ENCODE measurements around the gene PIGH.

DNA sequence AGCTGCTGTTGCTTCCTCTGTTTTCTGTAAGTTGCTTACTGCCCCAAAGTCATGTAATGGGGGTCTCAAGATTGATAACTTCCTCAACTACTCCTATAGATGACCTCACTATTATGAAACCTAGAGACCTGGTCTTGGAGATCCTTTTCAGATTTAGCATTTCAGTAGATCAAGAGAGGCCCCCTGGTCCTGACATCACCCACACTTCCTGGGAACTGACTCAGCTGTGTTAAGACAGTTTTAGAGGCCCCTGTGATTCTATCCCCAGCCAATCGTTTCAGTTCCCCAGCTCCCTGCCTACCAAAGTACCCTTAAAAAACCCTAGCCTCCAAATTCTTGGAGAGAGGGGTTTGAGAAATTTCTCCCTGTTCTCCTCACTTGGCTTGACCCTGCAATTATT, 10.4 kb upstream of the PIGH start:
- TF ChIP-seq, protein P1, sequence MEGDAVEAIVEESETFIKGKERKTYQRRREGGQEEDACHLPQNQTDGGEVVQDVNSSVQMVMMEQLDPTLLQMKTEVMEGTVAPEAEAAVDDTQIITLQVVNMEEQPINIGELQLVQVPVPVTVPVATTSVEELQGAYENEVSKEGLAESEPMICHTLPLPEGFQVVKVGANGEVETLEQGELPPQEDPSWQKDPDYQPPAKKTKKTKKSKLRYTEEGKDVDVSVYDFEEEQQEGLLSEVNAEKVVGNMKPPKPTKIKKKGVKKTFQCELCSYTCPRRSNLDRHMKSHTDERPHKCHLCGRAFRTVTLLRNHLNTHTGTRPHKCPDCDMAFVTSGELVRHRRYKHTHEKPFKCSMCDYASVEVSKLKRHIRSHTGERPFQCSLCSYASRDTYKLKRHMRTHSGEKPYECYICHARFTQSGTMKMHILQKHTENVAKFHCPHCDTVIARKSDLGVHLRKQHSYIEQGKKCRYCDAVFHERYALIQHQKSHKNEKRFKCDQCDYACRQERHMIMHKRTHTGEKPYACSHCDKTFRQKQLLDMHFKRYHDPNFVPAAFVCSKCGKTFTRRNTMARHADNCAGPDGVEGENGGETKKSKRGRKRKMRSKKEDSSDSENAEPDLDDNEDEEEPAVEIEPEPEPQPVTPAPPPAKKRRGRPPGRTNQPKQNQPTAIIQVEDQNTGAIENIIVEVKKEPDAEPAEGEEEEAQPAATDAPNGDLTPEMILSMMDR (IDR thresholded peaks at IDR 0.05) = no peak
- TF ChIP-seq EZH2 (IDR thresholded peaks at IDR 0.05) = no peak

Measured in neural progenitor cell (in vitro differentiated cells).